GM12865 (cell line): Measurements from ENCODE around the gene GRID1.

Source experiments
- DNase-seq: peaks from one replicate; pipeline ENCODE4 v3.0.0; 2010; ENCODE audit warnings: low read depth
- H3K4me3 ChIP-seq: 2 replicates; pipeline ENCODE4 v1.5.1; 2011; ENCODE audit warnings: mild to moderate bottlenecking, low read depth, low read length, control low read depth
- TF ChIP-seq, protein P1 (sequence below): IDR thresholded peaks from 2 replicates; pipeline ENCODE4 v1.5.1; 2011; ENCODE audit warnings: low read length, control low read depth, low read depth, inconsistent platforms; ENCODE audit not compliant: insufficient read depth; ENCODE audit errors: missing control alignments

Gene GRID1

DNA sequence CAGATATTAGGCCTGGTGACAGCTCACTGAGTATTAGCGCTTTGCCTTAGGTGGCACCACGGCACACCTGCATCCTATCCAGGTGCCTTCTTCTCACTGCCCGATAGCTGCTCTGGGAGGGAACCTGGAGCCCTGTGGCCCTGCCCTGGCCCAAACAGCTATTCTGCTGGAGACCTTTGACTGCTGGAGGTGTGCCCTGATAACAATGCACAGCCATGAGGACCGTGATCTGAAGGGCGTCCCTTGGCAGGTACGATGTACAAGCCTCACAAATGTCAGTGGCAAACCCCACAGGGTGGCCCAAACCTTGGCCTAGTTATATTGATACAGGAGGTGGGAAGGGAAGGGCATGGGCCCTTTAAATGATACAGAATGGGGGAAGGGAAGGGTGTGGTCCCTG, 259.5 kb downstream of the GRID1 start:
- H3K4me3 ChIP-seq, result no peak overlapping the region
- no peak for DNase-seq
- TF ChIP-seq, protein P1, sequence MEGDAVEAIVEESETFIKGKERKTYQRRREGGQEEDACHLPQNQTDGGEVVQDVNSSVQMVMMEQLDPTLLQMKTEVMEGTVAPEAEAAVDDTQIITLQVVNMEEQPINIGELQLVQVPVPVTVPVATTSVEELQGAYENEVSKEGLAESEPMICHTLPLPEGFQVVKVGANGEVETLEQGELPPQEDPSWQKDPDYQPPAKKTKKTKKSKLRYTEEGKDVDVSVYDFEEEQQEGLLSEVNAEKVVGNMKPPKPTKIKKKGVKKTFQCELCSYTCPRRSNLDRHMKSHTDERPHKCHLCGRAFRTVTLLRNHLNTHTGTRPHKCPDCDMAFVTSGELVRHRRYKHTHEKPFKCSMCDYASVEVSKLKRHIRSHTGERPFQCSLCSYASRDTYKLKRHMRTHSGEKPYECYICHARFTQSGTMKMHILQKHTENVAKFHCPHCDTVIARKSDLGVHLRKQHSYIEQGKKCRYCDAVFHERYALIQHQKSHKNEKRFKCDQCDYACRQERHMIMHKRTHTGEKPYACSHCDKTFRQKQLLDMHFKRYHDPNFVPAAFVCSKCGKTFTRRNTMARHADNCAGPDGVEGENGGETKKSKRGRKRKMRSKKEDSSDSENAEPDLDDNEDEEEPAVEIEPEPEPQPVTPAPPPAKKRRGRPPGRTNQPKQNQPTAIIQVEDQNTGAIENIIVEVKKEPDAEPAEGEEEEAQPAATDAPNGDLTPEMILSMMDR, result no peak

DNA sequence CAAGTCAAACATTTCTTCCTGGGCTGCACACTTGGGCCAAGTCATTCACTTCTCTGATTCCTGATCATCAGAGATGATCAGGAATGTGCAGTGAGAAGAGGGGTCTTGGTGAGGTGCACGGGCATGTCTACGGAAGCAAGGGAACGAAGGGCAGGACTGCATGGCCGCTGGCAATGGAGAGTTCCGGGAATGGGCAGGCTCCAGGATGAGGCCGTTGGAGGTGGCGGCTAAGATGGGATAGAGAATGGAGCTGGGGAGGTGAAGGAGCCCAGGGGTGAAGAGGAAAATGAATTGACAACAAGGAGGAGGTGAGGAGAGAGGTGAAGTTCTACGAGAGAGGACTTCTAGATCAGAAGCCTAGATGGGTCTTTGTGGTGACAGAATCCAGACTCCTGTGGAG, 260.0 kb downstream of the GRID1 start:
- no peak overlapping the region for H3K4me3 ChIP-seq
- no peak for DNase-seq
- TF ChIP-seq, protein P1, result no peak

DNA sequence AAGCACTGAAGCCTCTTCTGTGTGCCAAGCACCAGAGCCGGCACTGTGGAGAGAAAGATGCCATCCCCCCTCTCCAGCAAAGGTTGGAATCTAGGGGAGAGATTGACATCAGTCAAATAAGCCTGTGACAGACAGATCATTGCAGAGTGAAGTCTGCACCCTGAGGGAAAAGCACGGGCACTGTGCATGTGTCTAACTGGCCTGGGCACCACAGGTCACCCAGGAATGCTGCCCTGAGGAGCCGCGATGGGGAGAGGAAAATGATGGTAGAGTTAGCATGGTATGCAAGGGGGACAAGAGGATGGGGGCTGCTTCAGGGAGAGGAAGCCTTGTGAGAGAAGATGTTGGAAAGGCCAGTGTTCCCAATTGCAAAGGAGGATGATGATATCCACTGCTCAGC, 261.0 kb downstream of the GRID1 start:
- H3K4me3 ChIP-seq, result no peak overlapping the region
- TF ChIP-seq, protein P1, result no peak
- DNase-seq, result no peak

DNA sequence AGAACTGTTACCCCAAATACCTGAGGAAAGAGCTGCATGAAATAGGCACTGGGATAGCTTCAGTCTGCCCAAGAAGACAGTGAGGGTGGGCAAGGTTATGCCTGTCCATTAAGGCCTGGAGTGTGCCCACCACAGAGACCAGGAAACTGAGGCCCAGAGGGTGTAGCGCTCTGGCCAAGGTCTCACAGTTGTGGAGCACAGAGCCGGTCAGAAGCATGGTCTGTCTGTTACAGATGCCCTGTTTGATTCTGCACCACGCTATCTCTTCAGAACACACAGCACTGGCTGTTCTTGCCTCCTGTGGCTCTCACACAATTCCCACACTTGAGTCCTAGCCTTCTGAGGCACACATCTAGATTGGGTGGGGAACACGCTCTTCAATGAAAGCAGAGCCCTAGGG, 261.4 kb downstream of the GRID1 start:
- no peak overlapping the region for H3K4me3 ChIP-seq
- TF ChIP-seq, protein P1, result no peak
- DNase-seq, result no peak

DNA sequence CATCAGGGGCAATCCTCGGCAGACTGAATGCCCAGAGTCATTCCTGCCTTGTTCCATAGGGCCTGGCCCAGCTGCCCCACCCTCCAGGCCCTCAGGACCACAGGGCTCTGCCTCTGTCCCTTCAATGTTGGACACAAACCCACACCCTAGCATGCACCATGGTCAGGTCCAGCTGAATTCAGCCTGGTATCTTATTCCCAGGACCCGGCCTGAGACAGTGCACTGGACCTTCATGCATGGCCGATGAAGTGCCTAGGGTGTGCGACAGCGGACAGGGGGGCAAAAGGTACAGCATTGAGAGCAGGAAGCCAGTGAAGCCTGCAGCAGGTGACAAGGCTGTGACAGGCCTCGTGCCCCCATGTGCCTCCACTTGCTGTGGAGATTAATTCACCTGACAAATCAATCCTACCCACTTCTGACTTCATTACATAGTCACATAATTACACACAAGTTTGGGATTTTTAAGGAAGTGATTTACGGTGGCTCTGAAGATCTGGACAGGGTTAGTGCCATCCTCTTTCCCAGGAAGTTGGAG, 261.9 kb downstream of the GRID1 start:
- TF ChIP-seq, protein P1, result no peak
- no peak overlapping the region for H3K4me3 ChIP-seq
- DNase-seq, result no peak

DNA sequence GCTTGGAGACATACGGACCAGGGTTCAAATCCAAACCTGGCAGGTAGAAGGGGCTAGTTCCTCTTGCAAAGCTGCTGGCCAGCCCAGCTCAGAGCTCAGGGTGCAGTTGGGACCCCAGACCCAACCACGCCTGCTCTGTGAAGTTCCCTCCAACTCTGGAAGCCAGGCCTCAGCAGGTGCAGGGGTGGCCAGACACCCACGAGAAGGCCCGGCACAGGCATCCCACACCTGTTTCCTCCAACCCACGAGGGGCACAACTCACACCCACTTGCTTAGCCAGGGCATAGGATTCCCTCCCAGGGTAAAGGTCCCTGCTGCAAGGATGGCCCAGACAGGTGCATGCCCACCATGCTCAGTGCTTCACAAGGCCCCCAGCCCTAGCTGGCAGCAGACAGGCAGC, 262.4 kb downstream of the GRID1 start:
- no peak overlapping the region for H3K4me3 ChIP-seq
- TF ChIP-seq, protein P1, result no peak
- DNase-seq, result no peak

DNA sequence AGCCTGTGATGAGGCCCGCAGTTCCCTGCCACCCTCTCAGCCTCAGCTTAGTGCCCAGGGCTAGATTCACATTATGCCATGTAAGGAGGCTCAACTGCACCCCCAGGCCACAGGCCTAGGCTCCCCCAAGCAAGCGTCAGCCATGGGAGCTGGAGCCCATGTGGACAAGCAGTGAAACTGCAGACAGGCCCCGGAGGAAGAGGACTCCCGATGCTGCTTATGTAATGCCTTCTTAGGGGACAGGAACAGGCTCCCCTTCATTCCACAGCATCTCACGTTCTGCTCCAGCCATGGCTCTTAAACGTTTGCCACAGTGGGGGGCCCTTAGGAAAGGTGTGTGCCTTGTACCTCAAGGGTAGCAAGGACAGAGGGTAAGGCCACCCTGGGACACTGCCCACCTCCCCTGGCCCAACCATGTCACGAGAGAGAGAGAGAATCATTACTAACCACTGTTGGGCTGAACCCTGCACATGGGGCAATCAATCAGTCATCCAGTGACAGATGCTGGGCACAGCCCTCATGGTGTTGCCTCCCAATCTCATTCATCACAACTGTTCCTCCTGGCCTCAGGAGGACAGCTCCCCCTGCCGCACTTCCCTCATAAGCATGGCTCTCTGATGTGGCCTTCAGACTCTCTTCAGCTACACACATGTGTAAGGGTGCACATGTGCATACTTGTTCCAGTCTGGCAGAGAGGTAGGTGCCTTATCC, 263.0 kb downstream of the GRID1 start:
- TF ChIP-seq, protein P1, result no peak
- no peak overlapping the region for H3K4me3 ChIP-seq
- no peak for DNase-seq
